HFF-Myc (cell line): ENCODE measurements around the gene SLFN12L.
"Not testable (repeated sequence)": the region's sequence is repeated elsewhere in the genome, so short reads cannot be mapped to it uniquely, and the experiment has no call there.

Experiments used
- DNase-seq: peaks from one replicate; pipeline ENCODE4 v3.0.0-alpha.2; 2011; ENCODE audit warnings: low read depth; ENCODE audit errors: extremely low read depth
- H3K4me3 ChIP-seq: replicated peaks from 2 replicates; pipeline ENCODE4 v1.5.1; 2011; ENCODE audit warnings: low read depth, mild to moderate bottlenecking, control low read depth, low read length
- TF ChIP-seq, protein P1 (sequence below): IDR thresholded peaks from 2 replicates; pipeline ENCODE4 v1.5.1; 2012; ENCODE audit warnings: mild to moderate bottlenecking, low read depth, low read length, control low read depth; ENCODE audit errors: missing control alignments

Gene SLFN12L

GRCh38 chr17:35460354-35460851 lies 77.1 kb downstream of the SLFN12L start:
- H3K4me3 ChIP-seq: no peak overlapping the region

DNA sequence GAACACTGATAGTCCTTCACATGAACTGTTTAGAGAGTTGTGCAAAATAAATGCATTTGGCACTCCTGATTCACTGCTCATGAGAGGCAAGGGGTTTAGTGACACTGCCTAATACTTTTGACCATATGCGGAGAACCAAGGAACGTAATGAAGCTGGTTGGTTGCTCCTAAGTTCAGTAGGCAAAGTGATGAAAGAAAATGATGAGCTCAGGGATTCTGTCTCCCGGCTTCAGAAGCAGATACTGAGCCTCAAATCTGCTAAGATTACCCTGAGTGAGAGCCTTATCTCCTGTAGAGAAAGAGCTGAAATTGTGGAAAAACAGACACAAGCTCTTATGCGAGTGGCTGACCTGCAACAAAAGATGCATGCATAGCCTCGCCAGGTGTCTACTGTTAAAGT lies 83.4 kb downstream of the SLFN12L start:
- not testable (repeated sequence) for DNase-seq, H3K4me3 ChIP-seq

More at GRCh38 chr17:35460354-35460851, 77.1 kb downstream of the SLFN12L start:
- TF ChIP-seq, protein P1, sequence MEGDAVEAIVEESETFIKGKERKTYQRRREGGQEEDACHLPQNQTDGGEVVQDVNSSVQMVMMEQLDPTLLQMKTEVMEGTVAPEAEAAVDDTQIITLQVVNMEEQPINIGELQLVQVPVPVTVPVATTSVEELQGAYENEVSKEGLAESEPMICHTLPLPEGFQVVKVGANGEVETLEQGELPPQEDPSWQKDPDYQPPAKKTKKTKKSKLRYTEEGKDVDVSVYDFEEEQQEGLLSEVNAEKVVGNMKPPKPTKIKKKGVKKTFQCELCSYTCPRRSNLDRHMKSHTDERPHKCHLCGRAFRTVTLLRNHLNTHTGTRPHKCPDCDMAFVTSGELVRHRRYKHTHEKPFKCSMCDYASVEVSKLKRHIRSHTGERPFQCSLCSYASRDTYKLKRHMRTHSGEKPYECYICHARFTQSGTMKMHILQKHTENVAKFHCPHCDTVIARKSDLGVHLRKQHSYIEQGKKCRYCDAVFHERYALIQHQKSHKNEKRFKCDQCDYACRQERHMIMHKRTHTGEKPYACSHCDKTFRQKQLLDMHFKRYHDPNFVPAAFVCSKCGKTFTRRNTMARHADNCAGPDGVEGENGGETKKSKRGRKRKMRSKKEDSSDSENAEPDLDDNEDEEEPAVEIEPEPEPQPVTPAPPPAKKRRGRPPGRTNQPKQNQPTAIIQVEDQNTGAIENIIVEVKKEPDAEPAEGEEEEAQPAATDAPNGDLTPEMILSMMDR: no peak
- no peak for DNase-seq

- no peak for DNase-seq
- TF ChIP-seq, protein P1: no peak
- no peak overlapping the region for H3K4me3 ChIP-seq
These were observed 84.3 kb downstream of the SLFN12L start for GRCh38 chr17:35453171-35453570.

- no peak for DNase-seq
- TF ChIP-seq, protein P1: no peak
- no peak overlapping the region for H3K4me3 ChIP-seq
These were observed 88.0 kb downstream of the SLFN12L start for GRCh38 chr17:35449371-35449931.

DNA sequence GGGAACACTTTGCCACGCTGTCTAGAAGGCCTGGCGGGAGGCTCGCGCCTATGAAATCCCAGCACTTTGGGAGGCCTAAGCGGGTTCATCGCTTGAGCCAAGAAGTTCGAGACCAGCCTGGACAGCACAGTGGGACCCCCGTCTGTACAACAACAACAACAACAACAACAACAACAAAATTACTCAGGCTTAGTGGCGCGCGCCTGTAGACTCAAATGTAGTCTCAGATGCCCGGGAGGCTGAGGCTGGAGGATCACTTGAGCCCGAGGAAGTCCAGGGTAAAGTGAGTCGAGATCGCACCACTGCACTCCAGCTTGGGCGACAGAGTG lies 88.6 kb downstream of the SLFN12L start:
- DNase-seq: no peak
- peak overlapping the region; percentile 46 for H3K4me3 ChIP-seq
- TF ChIP-seq, protein P1: no peak

DNA sequence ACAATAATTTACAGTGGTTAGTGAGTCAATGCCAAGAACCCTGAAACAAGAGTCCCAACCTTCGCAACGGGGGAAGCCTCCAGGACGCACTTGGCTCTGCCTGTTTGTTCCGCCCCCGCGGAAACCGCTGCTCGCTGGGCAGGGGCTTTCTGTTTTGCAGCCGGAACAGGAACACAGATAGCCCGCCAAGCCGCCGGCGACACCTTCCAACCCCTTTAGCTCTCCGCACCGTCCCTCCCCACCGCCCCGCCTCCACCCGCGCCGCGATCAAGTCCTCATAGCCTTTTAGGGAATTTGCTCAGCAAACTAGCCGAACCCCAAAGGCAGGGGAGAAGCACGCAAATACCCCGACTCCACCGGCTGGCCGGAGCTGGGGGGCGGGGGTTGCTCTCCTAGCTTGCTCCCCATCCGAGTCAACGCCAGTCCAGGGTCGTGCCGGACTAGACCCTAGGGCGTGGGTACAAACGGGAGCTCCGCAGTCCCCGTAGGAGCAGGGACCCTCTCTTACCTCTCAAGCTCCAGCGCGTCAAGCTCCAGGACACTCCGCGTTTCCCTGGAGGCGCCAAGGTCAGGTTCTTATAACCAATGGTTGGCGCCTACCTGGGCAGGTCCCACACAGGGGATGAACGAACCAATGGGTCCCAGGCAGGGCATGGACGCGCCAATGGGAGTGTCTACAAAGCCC lies 89.1 kb downstream of the SLFN12L start, which contains the start of gene SLFN13:
Gene SLFN13, minus strand, starts transcription at position 553 of the 685 bp plus-strand sequence. CDS start 3,086 bp downstream, outside the sequence.
- peak within 1 kb of the TSS; percentile 46 for H3K4me3 ChIP-seq
- TF ChIP-seq, protein P1: no peak
- peak; percentile 40 for DNase-seq

GRCh38 chr17:35447499-35447898 lies 90.0 kb downstream of the SLFN12L start:
- H3K4me3 ChIP-seq: no peak overlapping the region
- TF ChIP-seq, protein P1: no peak
- no peak for DNase-seq
